ENCODE data around the gene RNF150.

RNF150 gene

DNA sequence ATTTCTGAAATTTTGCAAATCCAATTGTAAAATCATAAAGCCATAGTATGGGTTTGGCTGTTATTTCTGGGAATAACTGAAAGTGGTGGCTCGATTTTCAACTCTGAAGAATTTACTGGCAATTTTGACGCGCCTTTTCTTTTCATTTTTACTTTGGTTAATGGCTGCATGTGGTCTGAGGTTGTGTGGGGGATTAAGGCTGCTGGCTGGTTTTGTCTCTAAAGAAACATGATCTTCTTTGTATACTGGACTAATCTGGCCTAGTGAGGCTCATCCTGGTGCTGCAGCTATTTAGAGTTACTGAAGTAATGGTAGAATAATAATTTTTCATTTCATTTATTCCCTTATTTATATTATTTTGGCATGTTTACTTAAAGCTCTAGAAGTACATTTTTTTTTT lies 164.0 kb downstream of the RNF150 start:
- no peak for DNase-seq

DNA sequence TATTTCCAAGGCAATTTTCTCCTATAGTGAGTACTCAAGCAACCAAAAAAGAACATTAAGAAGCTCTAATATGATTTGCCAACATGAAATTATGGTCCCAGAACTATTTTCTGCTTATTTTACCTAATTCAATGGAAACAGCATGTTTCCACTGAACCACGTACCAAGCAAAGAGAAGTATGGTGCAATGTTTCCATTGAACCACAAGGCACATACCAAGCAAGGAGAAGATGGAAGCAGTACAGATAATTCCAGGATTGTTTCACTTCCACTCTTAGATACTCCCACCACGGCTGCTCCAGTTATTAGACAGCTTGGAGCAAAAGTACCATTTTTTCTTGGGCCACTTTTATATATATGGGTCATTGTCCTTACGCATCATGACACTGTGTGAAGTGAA lies 164.9 kb downstream of the RNF150 start:
- DNase-seq, result no peak

DNA sequence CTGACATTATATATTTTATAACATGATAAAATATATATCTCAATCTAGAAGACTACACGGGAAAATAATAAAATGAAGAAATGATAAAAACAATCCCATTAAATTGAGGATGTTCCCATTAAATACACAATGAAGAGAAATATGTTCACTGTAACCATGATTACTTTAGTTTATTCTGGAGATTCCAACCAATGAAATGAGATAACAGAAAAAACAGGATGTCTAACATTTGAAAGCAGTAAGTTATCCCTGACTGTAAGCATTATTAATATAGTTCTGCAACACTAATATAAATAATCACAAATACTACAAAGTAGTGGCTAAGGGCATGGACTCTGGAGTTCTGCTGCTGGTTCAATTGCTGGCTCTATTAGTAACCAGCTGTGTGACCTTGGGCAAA lies 169.4 kb downstream of the RNF150 start:
- DNase-seq, result no peak

DNA sequence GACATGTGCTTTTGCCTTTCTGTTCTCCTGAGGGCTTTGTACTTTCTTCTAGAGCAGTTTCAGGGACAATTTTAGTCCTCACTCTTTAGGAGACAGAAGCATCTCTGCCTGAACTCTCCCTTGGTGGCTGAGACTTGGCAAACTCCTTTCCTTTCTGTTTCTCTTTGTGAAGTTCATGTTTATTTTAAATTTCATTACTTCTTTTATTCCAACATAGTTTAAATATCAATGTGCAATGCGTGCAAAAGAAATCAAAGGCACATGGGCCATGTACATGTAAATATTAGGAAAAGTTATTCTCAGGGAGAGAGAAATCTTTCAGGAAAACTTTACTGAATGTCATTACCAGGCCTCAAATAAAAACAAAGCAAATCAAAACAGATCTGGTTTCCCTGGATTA lies 177.6 kb downstream of the RNF150 start:
- no peak for DNase-seq

DNA sequence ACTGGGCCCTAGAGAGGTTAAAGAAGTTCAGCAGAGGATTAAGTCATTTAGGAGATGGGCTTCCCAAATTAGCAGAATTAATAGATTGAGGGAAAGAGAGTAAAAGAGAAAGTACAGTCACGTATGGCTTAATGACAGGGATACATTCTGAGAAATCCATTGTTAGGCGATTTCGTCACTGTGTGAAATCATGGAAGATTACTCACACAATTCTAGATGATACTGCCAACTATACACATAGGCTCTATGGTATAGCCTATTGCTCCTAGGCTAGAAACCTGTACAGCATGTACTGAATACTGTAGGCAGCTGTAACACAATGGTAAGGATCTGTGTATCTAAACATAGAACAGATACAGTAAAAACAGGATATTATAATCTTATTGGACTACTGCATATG lies 180.6 kb downstream of the RNF150 start:
- DNase-seq, result peak; percentile 37

DNA sequence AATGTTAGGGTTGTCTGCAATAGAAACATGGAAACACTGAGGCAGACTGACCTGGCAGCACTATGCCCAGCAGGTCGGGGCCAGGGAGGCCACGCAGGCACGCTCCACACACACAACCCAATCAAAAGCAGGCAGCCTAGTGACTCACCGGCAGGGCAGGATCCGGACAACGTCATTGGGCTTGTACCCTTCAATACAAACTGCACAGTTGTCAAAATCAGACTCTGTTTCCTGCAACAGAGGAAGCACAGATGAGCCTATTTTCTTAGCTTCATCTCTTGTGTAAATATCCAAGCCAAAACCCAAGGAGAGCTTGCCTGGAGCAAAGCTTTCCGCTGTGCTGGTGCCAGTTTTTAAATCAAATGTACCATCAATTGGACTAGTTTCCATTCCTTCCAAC lies 185.8 kb downstream of the RNF150 start:
- no peak for DNase-seq

DNA sequence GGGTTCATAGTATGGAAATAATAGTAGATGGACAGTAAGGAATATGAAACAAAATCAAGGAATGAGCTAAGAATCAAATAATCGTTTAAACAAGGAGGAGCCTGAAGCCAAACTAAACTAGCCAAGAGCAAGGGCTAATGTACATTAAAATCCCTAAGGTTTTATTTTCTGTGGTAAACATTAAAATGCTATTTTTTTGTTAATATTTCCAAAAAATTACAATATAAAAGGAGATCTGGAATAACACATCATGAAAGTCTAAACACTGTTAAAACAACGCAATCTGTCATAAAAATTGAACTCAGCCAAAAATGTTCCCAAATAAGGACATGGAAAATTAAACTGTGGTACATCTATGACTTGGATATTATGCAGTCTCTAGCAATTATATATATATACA lies 188.2 kb downstream of the RNF150 start:
- no peak for DNase-seq

DNA sequence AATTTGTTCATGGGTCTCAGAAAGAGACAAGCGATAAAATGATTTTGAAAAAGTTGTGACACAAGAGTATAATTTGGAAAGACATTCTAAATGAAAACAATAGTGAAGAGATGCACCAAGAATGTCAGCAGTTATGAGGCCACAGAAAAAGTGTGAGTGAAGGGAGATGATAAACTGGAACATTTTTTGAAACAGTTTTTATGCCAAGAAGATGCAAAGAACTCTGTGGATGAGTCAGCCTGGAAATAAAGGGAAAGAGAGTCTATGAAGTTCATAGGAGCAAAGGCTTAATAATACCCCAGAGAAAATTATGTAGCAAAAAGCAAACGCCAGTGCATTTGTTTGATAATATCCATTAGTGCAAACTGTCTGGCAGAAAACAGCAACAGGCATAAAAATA lies 188.7 kb downstream of the RNF150 start:
- peak; percentile 68 for DNase-seq

DNA sequence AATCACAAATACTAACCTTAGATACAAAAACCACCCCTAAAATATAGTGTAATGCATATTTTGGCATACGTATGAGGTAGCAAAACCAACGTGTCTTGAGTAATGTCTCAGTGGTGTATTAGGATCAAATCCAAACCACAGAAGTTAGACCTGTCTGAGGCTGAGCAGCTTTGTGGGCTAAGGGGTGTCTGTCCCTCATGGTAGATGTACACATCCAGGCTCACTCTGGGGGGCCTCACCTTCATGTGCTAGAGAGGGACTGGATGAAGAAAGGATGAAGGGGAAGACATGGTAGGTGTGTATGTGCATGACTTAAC lies 189.1 kb downstream of the RNF150 start:
- peak; percentile 56 for DNase-seq

DNA sequence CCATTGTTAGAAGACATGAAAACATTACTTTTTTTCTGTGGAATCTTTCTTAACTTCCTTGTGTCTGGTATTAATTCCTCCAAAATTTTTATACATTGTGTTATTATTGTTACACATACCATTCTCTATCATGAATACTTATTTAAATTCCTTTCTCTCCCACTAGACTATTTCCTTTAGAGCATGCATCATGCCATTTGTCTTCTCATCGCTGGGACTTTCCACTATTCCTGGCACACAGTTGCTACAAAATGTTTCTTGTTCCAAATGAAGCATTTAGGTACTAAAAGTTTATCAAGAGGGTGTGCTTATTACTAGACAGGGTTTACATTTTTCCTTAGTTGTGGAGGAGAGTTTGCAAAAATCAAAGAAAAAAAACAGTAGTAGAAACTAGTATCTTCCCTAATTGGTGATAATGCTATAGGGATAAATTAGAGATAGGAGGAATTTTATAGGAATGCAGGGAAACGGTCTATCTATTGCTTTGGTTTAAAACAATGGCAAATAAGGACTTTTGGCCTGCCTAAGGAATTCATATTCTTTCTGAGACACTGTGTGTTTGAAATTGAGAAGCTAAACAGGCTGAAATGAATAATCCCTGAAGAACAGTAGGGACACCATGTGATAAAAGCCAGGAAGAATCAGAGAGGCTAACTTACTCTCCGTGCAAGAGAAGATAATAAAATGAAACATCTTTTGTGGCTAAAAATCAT lies 189.6 kb downstream of the RNF150 start:
- DNase-seq, result peak; percentile 81

DNA sequence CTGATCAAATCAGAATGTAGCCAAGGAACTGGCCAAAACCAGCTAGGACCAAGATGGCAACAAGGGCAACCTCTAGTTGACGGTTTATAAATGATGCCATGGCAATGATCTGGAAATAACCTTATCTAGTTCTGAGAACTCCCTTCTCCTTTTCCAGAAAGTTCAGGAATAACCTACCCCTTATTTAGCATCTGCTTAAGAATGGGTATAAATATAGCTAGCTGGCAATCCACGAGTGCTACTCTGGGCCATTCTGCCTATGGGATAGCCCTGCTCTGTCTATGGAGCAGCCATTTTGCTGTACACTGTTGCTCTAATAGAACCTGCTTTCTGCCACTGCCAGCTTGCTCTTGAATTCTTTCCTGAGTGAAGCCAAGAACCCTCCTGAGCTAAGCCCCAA lies 192.7 kb downstream of the RNF150 start:
- DNase-seq, result no peak

DNA sequence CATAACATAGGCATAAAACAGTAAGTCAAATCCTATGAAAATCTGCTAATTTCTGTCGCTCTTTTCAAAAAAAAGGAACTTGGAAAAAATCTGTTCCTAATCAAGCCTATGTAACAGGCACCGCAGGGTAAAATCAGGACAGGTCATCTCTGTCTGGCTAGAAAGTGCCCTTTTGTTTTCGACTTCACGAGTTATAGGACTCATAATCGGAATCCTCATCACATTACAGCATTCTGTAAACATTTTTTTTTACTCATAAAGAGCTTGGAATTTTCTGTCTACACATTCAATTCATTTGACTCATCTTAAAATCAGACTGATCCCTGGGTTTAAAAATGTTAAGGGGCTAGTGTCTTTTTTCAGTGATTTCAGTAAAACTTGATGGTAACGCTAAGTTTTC lies 195.4 kb downstream of the RNF150 start:
- peak; percentile 93 for DNase-seq

DNA sequence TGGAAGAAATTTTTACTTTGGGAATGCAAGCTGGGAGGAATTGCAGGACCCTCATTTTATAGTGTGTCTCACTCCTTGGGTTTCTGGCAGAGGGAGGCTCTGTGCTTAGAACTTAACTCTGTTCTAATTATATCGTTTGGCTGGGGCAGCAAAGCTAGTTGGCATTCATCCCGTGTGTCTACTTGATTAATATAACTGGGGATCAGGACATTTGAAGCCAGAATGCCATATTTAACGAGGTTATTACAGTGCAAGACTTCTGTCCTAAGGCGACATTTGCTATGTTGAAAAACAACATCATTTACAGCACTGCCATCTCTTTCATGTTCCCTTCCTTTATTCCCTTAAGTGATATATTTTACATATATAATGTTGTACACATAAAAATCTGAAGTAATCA lies 198.0 kb downstream of the RNF150 start:
- peak; percentile 11 for DNase-seq

DNA sequence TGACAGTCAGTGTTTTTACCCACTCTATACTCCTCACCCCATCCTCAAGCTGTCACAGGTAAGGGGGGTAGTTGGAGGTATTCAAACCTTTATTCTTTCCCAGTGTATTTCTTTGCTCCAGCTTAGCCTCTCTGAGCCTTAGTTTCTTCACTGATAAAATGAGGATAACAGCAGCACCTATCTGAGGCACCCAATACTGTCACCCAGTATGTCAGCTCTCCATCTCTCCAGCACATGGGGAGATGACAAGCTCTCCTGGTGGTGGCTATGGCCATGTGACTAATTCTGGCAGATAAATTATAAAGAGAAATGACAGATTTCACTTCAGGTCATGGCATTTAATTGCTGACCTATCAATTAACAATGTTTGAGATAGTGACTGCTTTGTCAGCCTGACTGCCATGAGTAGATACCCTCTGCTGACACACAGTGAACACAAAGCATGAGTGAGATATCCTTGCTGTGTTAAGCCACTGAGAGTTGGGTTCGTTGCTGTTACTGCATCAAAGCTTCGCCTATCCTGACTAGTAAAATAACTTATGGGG lies 200.7 kb downstream of the RNF150 start:
- DNase-seq, result no peak

DNA sequence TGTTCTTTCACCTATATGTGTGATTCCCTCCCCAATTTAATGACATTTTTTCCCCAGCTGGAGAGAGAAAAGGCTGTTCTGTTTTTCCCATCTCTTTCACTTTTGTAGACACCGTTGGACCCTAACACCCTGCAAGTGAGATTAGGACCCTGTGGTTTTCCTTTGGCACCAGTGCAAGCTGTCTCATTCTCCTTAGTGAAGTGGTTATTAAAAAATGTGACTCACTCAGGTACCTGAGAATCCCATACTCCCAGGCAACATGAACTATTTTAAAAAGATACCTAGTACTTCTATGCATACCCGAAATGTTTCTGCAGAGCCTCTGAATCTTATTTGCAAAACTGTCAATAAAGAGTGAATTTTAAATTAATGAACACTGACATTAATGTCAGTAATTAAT lies 201.4 kb downstream of the RNF150 start:
- no peak for DNase-seq

DNA sequence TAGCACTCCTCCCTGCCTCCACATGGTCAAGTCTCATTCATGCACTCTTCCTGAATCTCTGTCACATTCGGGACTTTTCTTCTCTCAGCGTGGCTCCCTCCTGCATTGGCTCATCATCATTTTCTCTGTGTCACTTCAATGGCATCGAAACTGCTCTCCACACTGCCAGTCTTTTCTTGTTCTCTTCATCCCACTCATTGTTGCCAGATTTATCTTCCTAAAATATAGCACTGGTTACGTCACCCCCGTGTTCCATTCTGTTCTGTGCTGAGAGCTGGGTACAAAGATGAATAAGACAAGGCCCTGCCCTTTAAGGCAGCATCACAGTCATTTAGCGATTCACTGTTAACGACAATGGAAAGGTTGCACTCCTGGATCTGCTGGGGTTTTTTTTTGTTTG lies 202.7 kb downstream of the RNF150 start:
- DNase-seq, result no peak

DNA sequence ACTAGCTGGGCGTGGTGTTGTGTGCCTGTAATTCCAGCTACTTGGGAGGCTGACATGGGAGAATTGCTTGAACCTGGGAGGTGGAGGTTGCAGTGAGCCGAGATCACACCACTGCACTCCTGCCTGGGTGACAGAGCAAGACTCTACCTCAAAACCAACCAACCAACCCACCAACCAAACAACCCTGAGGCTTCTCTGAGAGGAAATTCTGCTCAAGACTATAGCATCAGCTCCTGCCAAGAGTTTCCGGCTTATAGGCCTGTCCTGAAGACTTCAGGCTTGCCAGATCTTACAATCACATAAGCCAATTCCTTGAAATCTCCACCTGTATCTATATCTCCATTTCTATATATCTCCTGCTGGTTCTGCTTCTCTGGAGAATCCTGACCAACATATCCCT lies 203.3 kb downstream of the RNF150 start:
- DNase-seq, result no peak

DNA sequence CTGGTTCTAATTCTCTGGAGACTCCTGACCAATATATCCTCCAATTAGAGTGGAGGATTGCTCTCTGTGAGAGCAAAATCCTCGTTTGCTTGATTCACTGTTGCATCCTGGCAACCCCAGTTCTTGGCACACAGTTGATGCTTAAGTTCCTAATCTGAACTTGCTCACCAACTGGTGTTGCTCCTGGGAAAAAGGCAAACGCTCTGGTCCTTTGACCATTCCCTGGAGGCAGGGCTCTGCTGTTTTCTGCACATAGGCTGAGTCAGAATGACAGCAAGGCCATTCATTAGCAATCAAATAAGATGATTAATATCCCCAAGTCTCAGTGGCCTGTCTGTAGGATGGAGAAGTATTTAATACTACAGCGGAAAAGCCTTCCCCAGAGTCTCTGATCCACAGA lies 204.4 kb downstream of the RNF150 start:
- peak; percentile 35 for DNase-seq

DNA sequence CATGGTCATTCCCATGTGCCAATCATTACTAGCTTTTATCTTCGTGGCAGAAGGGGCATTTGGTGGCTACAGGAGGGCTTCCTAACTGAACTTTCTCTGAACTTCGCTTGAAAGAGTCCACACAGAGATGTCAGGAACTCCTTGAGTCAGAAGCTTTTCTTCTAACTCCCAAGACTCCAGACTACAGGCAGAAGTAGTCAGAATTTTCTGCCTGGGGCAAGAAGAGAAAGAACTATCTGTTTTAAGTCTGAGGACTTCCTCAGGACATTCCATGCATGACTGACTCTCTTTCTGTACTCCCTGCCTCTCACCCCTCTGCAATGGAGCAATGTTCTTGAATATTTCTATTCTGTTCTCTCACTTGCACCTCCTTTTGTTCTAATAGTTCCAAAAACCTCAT lies 206.6 kb downstream of the RNF150 start:
- DNase-seq, result peak; percentile 74

DNA sequence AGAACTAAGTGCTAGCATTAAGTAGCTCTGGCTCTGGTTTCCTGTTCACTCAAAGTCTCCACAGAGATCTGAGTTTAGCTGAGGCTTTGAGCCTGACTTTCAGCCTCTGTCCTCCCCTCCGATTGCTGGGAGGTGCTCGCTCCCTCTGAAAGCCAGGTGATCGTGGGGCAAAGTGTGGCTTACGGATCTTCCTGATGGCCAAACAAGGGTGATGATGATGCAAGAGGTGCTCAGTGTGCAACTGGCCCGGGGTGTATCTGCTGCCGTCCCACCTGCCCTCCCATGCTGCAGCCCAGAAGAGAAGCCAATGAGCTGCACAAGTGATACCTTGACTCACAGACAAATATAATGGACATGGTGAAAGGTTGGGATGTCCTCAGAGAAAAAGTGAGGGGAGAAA lies 207.9 kb downstream of the RNF150 start:
- no peak for DNase-seq

DNA sequence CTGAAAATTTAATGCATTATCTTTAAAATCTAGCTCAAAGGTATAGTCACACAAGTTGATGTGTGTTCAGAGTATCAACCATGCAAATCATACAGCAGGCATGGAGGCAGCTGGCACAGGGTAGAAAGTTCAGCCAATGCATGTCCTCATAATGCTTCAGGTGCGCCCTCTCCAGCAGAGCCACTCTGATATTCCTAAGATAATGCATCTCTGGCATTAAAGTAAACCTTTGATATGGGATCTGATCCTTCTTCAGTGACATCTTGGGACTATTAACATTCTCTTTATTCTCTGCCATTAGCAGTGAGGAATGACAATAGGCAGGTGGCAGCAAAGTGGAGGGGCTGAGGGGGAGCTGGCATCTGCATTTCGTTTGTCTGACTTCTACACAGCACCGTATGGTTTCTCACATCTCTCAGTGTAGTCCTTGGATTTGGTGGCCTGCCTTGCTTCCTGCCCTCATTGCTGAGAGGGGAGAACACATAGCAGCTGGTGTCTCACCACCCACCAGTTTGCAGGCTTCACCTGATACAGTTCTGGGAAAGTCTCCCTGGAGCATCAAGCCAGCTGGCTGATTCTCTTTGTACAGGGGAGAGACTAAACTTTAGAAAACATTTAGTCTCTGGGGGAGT lies 208.4 kb downstream of the RNF150 start:
- no peak for DNase-seq

DNA sequence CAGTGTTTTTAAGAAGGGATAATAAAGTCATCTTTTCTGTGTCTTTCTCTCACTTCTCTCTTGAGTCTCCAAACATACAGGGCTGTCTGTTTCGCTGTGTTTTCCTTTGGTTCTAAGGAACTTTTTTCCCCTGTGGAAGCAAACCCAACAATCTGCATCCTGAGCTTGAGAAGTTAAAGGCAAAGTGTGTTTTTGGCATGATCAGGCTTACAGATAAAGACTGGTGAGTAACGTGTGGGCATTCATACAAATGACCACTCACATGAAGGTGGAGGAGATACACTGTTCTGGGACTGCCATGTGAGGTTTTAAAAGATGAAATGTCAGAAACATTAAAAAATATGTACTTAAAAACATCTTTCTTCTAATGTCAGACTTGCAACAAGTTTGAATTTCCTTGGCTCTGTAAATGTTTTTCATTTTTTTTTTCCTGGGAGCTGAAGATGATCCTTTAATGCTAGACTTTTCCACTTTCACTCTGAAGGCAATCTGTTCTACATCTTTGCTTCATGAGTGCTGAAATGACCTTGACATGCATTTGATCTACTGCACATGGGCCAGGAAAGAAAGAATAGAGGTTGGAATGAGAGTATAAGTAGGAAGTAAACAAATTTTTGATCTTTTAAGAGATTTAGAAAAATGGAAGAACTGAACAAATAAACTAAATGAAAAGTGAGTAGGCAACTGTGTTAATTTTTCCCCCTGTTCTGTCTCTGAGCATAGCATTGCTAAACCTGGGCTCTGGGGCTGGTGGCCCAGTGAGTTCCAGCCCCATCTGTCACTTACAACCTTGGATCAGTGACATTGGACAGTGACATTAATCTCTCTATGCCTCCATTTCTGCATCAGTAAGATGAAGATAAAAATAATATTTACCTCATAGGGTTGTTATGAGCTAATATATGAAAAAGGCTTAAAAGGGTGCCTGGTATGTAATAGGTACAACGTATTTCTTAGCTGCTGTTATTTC lies 226.0 kb downstream of the RNF150 start:
- no peak for DNase-seq

DNA sequence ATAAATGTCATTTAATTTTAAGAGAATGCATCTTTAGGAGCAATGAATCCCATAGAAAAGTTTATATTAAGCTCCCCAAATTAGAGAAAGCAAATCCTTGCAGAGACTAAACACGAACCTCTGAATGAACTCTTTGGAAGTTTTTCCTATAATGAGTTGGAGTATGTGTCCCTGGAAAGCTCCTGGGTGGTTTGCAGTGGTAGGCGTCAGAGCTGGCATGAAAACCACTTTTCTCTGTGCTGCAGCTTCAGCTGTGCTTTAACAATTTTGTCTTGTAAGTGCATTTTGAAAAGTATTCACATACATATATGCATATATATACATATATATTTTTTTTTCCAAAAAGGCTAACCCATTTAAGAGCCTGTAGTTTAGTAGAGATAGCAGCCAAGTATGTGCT lies 228.4 kb downstream of the RNF150 start:
- no peak for DNase-seq

Data from EL (cell line).